Testis (tissue), 3 donors: ENCODE measurements around the gene ABCF2. TPM values are rescaled to one million over a fixed set of nuclear protein-coding genes. Genes with fewer than 3 reads are reported as not detected.

Experiments
- DNase-seq: peaks from one replicate; pipeline ENCODE4 v3.0.0-alpha.2; 2019
- H3K27ac ChIP-seq, 2 donors: fragments of 200-600 bp; sonication (generic); one replicate each; pipeline ENCODE4 v1.5.1; 2019
- H3K27me3 ChIP-seq: fragments of 200-600 bp; sonication (generic); one replicate; pipeline ENCODE4 v1.5.1; 2019
- H3K36me3 ChIP-seq: fragments of 200-600 bp; sonication (generic); one replicate; pipeline ENCODE4 v1.5.1; 2017; ENCODE audit warnings: low read depth; ENCODE audit errors: missing control alignments
- H3K4me1 ChIP-seq: fragments of 200-600 bp; sonication (generic); one replicate; pipeline ENCODE4 v1.5.1; 2019
- H3K4me3 ChIP-seq, 2 donors: fragments of 200-600 bp; sonication (generic); one replicate each; pipeline ENCODE4 v1.5.1; 2017 to 2019
- H3K9me3 ChIP-seq: fragments of 200-600 bp; sonication (generic); one replicate; pipeline ENCODE4 v1.5.1; 2017
- POLR2A ChIP-seq: fragments of 450-650 bp; IDR thresholded peaks from one replicate; pipeline ENCODE4 v1.6.1; 2017; ENCODE audit warnings: antibody characterized with exemption, mild to moderate bottlenecking, moderate library complexity
- WGBS, 2 donors: methylation state at CpG; one replicate each; pipeline ENCODE4 v1.1.5; 2018; 5-methylcytosine and 5-hydroxymethylcytosine counted together
- intact Hi-C: fragments of 100-400 bp; cut with DNase I; formaldehyde crosslinking; loops from one replicate; pipeline ENCODE4 v1.15.1; 2023; ENCODE audit warnings: low total_unique reads
- polyA plus RNA-seq: library from polyadenylated mRNA; stranded (reverse); fragments of 350-450 nt; fragmentation: Illumina TruSeq; extraction: RNeasy Lipid Tissue Mini Kit (QIAGEN cat#74804); gene quantifications from one replicate; pipeline ENCODE4 v1.2.3, GENCODE V29; 2014; ENCODE audit warnings: low read depth, low replicate concordance; ENCODE audit not compliant: insufficient read depth
- total RNA-seq, 2 donors: library from RNA; depleted of rRNA; stranded (reverse); fragments of >200 nt; gene quantifications; one replicate each; pipeline ENCODE4 v1.2.3, GENCODE V29; 2016
- TF ChIP-seq, protein P1 (sequence below), 3 experiments: fragments of 450-650 bp in 2 of 3; fragments of 200-600 bp in 1 of 3; sonication (generic) in 1 of 3; IDR thresholded peaks; one replicate each; pipeline ENCODE4 v1.5.1; 2016 to 2019; ENCODE audit warnings: antibody characterized with exemption in 3 of 3, mild to moderate bottlenecking in 2 of 3, moderate library complexity in 1 of 3

ABCF2 gene
- total and polyA plus RNA-seq, 3 donors from 2014 or later = 44.4 to 54.3 (median 49.4) TPM

DNA sequence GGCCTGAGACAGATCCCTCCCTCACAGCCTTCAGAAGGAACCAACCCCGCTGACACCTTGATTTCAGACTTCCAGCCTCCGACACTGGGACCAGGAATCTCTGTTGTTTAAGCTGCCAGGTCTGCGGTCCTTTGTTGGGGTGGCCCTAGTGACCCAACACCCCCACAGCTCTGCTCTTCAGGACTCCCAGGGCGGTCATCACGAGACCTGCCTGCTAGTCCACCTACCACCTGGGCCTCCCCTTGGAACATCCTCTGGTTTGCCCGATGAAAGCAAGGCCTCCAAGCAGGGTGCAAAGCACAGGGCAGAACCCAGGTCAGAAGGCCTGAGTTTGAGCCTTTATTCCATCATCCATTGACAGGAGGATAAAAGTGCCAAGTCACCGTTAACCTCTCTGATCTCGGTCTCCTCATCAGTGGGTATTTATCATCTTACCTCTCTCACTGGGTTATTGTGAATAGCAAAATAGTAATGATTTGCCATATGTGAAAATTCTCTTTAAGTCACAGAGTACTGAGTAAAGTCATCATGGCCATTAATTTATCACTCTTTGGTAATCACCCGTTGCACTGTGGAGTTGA, 38.4 kb upstream of the ABCF2 start:
- no peak overlapping the region for H3K4me3 ChIP-seq
- peaks cover 9% of the 10 kb centered on the region for H3K4me1 ChIP-seq
- H3K27ac ChIP-seq = no peak overlapping the region
- H3K27me3 ChIP-seq = no peaks in the 10 kb centered on the region
- no peaks in the 10 kb centered on the region for H3K9me3 ChIP-seq
- TF ChIP-seq POLR2A = no peak
- TF ChIP-seq, protein P1, sequence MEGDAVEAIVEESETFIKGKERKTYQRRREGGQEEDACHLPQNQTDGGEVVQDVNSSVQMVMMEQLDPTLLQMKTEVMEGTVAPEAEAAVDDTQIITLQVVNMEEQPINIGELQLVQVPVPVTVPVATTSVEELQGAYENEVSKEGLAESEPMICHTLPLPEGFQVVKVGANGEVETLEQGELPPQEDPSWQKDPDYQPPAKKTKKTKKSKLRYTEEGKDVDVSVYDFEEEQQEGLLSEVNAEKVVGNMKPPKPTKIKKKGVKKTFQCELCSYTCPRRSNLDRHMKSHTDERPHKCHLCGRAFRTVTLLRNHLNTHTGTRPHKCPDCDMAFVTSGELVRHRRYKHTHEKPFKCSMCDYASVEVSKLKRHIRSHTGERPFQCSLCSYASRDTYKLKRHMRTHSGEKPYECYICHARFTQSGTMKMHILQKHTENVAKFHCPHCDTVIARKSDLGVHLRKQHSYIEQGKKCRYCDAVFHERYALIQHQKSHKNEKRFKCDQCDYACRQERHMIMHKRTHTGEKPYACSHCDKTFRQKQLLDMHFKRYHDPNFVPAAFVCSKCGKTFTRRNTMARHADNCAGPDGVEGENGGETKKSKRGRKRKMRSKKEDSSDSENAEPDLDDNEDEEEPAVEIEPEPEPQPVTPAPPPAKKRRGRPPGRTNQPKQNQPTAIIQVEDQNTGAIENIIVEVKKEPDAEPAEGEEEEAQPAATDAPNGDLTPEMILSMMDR (IDR thresholded peaks at IDR 0.05) = no peak
- DNase-seq = no peak
- 90 to 91% methylated on average over 9 of the region's 9 CpGs for WGBS, 2 donors
- intact Hi-C loops = no loop called here
- H3K36me3 ChIP-seq = no peaks in the 10 kb centered on the region

DNA sequence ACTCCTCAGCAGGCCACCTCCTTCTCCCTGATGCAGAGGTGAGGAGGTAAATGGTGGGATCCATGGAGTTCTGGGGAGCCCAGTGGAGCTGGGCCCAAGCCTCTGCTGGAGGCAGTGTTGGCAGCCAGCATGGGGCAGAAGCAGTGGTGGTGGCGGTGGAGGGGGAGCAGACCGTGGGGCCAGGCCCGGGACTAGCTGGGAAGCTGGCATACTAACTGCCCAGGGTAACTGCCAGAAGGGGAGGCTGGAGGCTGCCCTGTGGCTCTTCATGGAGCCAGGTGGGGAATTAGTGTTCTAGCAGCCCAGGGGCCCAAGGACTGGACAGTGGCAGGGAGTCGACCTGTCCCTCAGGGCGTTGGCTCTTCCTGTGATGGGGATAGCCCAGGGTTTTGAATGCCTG, 37.6 kb upstream of the ABCF2 start:
- DNase-seq = no peak
- 82 to 95% methylated on average over 3 to 5 of the region's 5 CpGs for WGBS, 2 donors

DNA sequence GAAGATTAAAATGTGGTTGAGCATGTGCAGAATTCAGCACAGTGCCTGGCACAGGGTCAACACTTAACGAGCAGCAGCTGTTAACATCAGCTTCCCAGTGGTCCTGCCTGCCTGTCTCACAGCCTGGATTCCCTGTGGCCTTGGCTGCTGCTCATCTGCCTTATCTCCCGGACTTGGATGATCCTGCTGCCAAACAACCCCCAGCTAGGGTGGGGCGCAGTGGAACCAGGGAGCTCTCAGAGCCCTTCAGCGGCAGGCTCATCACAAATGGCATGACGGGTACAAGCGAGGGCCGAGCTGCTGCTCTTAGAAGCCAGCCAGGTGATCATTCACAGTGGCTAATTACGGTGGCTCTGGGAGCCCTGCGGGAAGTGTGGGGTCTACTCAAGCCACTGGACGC, 34.5 kb upstream of the ABCF2 start:
- Histone ChIP-seq H3K4me3 (no peak overlapping the region), H3K36me3 (no peaks in the 10 kb centered on the region), H3K27ac (no peak overlapping the region), H3K4me1 (peaks cover 15% of the 10 kb centered on the region), H3K9me3 (no peaks in the 10 kb centered on the region), H3K27me3 (no peaks in the 10 kb centered on the region)
- intact Hi-C loops = no loop called here
- TF ChIP-seq, protein P1 (IDR thresholded peaks at IDR 0.05) = no peak
- no peak for TF ChIP-seq POLR2A
- DNase-seq = no peak
- 32 to 41% methylated on average over 7 to 10 of the region's 10 CpGs for WGBS, 2 donors

More for the DNA sequence above, 37.6 kb upstream of the ABCF2 start:
- Histone ChIP-seq H3K36me3 (no peaks in the 10 kb centered on the region), H3K27me3 (no peaks in the 10 kb centered on the region), H3K27ac (no peak overlapping the region), H3K4me1 (peaks cover 9% of the 10 kb centered on the region), H3K9me3 (no peaks in the 10 kb centered on the region), H3K4me3 (no peak overlapping the region)
- intact Hi-C loops = no loop called here
- TF ChIP-seq, protein P1 (IDR thresholded peaks at IDR 0.05) = no peak
- TF ChIP-seq POLR2A = no peak

DNA sequence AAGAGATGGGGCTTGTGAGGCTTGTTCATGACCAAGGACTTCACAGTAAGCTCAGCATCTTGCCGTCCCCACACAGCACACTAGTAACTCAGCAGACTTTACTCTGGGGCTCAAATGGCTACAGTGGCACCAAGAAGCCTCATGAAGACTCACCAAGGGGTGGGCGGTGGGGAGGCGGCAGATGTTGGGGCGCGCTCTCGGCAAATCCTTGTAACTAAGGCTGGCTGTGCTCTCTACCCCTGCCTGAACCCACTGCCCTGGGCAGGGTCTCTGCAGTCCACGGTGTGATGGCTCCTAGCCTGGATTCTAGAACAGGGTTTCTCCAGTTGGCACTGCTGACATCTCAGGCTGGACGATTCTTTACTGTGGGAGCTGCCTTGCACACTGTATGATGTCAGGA, 33.9 kb upstream of the ABCF2 start:
- peaks cover 19% of the 10 kb centered on the region for H3K4me1 ChIP-seq
- no peak overlapping the region for H3K4me3 ChIP-seq
- no peak for DNase-seq
- H3K27me3 ChIP-seq = no peaks in the 10 kb centered on the region
- no peaks in the 10 kb centered on the region for H3K36me3 ChIP-seq
- H3K27ac ChIP-seq = no peak overlapping the region
- intact Hi-C loops = no loop called here
- no peaks in the 10 kb centered on the region for H3K9me3 ChIP-seq
- TF ChIP-seq, protein P1 (IDR thresholded peaks at IDR 0.05) = no peak
- TF ChIP-seq POLR2A = no peak
- WGBS, 2 donors = 78 to 85% methylated on average over 8 of the region's 8 CpGs

DNA sequence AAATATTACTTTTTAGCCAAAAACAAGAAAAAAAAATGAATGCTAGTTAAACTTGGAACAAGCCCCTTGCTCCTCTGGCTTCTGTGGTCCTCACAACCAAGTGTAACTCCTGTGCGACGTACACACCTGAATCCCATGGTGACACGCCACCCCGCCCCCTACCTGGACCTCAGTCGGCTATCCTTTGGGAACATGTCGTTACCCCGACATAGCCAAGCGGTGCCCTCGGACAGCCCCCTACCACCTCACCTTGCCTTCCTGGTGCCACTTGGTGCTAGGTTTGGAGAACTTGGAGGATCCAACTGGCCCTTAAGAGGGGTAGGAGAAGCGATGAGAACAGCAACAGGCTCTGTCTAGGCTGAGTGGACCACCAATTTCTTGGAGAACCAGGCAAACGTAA, 33.5 kb upstream of the ABCF2 start:
- H3K36me3 ChIP-seq = no peaks in the 10 kb centered on the region
- no peaks in the 10 kb centered on the region for H3K9me3 ChIP-seq
- WGBS, 2 donors = 87 to 90% methylated on average over 8 to 11 of the region's 11 CpGs
- no peaks in the 10 kb centered on the region for H3K27me3 ChIP-seq
- DNase-seq = no peak
- intact Hi-C loops = no loop called here
- H3K4me3 ChIP-seq = no peak overlapping the region
- TF ChIP-seq, protein P1 (IDR thresholded peaks at IDR 0.05) = no peak
- TF ChIP-seq POLR2A = no peak
- H3K27ac ChIP-seq = no peak overlapping the region
- peaks cover 20% of the 10 kb centered on the region for H3K4me1 ChIP-seq
